HepG2 (cell line): Measurements from ENCODE around the gene IL1RAP. TPM values are rescaled to one million over a fixed set of nuclear protein-coding genes. Genes with fewer than 3 reads are reported as not detected.

Experiments used
- ATAC-seq: fragments of 200-7000 bp; cut with Tn5 transposase; 3 replicates; pipeline ENCODE4 v1.9.1; 2020; ENCODE audit warnings: mild to moderate bottlenecking, moderate library complexity
- BruUV-seq: library from RNA; stranded (reverse); fragments of 400-500 nt; replicated peaks from 2 replicates; lab custom pipeline; 2021; lab: Mats Ljungman, UMichigan
- CTCF ChIA-PET: fragments of 300-600 bp; formaldehyde crosslinking; extraction: SDS; loops from one replicate; lab custom pipeline; 2021; ENCODE audit warnings: low total read pairs, inconsistent platforms, low intra/inter-chr PET ratio; lab: Yijun Ruan, JAX
- POLR2A ChIA-PET: fragments of 350-600 bp; sonication (Branson Sonifier 250); formaldehyde crosslinking; loops from one replicate; lab custom pipeline; 2020; ENCODE audit warnings: antibody characterized with exemption, inconsistent platforms; lab: Yijun Ruan, JAX
- DNase-seq: peaks from one replicate; pipeline ENCODE4 v3.0.0-alpha.2; 2015; ENCODE audit warnings: low spot score
- FAIRE-seq: peaks from 3 replicates; lab custom pipeline; 2011; peaks lifted over from hg19 to GRCh38; lab: Jason Lieb, UNC
- H2AFZ ChIP-seq: one replicate; pipeline ENCODE4 v1.6.1; 2011; ENCODE audit warnings: low read length, inconsistent platforms
- H3K27ac ChIP-seq: fragments of 300-600 bp; 3 replicates; pipeline ENCODE4 v1.8.0; 2011; ENCODE audit warnings: mixed run types, mild to moderate bottlenecking, mixed read lengths, low read length, inconsistent platforms; ENCODE audit not compliant: insufficient read depth; ENCODE audit errors: extremely low read length
- H3K27me3 ChIP-seq, 2 experiments: fragments of 200-600 bp in 1 of 2; 2 replicates in 1 of 2; 3 replicates in 1 of 2; pipeline versions ENCODE4 v1.6.0 to v1.8.0; 2011; ENCODE audit warnings: low read length in 2 of 2, mild to moderate bottlenecking in 2 of 2, moderate library complexity in 2 of 2, inconsistent platforms in 1 of 2; ENCODE audit not compliant: insufficient read depth in 2 of 2, control insufficient read depth in 1 of 2
- H3K36me3 ChIP-seq, 2 experiments: fragments of 200-600 bp in 1 of 2; replicated peaks in 1 of 2; 2 replicates in 1 of 2; 3 replicates in 1 of 2; pipeline versions ENCODE4 v1.5.1 to v1.8.0; 2011; ENCODE audit warnings: low read length in 2 of 2, inconsistent platforms in 1 of 2; ENCODE audit not compliant: insufficient read depth in 2 of 2, control insufficient read depth in 1 of 2
- H3K4me1 ChIP-seq: 2 replicates; pipeline ENCODE4 v1.5.1; 2012; ENCODE audit warnings: low read length, inconsistent platforms; ENCODE audit not compliant: insufficient read depth
- H3K4me2 ChIP-seq: 2 replicates; pipeline ENCODE4 v1.6.0; 2011; ENCODE audit warnings: low read depth, low read length, inconsistent platforms
- H3K4me3 ChIP-seq, 3 experiments: fragments of 200-600 bp in 1 of 3; sonication (generic), shearing (Covaris generic) in 1 of 3; replicated peaks in 1 of 3; 2 replicates each; pipeline ENCODE4 v1.5.1; 2011 to 2016; ENCODE audit warnings: low read length in 3 of 3, inconsistent platforms in 2 of 3, low read depth in 2 of 3, mild to moderate bottlenecking in 2 of 3, control low read depth in 1 of 3, mixed read lengths in 1 of 3; ENCODE audit not compliant: insufficient read depth in 1 of 3
- H3K79me2 ChIP-seq: one replicate; pipeline ENCODE4 v1.6.1; 2011; ENCODE audit warnings: low read length, inconsistent platforms; ENCODE audit not compliant: insufficient read depth
- H3K9ac ChIP-seq: 2 replicates; pipeline ENCODE4 v1.6.0; 2011; ENCODE audit warnings: mild to moderate bottlenecking, low read depth, low read length, inconsistent platforms; ENCODE audit not compliant: insufficient read depth
- H3K9me3 ChIP-seq: 2 replicates; pipeline ENCODE4 v1.5.1; 2012; ENCODE audit warnings: mild to moderate bottlenecking, low read length
- H4K20me1 ChIP-seq: 2 replicates; pipeline ENCODE4 v1.6.0; 2011; ENCODE audit warnings: inconsistent platforms, mild to moderate bottlenecking, low read length, moderate library complexity; ENCODE audit not compliant: insufficient read depth
- ASH2L ChIP-seq: fragments of 300-600, 200-600 bp; sonication (generic); IDR thresholded peaks from 2 replicates; pipeline ENCODE4 v1.7.0; 2017; ENCODE audit warnings: low read depth, mild to moderate bottlenecking, moderate library complexity, mixed read lengths, low read length; ENCODE audit not compliant: insufficient read length
- ATF6 ChIP-seq: sonication (generic); formaldehyde crosslinking; conservative IDR thresholded peaks from 2 replicates; pipeline ENCODE4 v1.4.0; 2020; ENCODE audit warnings: missing genetic modification reagents
- BCLAF1 ChIP-seq: fragments of 450-650 bp; IDR thresholded peaks from 2 replicates; pipeline ENCODE4 v1.6.1; 2017; ENCODE audit warnings: mild to moderate bottlenecking
- CBX2 ChIP-seq, 2 experiments: fragments of 200-600 bp in 1 of 2; sonication (generic); formaldehyde crosslinking in 1 of 2; IDR thresholded peaks; 2 replicates each; pipeline versions ENCODE4 v1.7.0 to v1.8.1; 2018 to 2022; ENCODE audit warnings: low read depth in 2 of 2, low read length in 1 of 2, mild to moderate bottlenecking in 1 of 2, missing genetic modification reagents in 1 of 2
- DPF2 ChIP-seq: sonication (generic); formaldehyde crosslinking; IDR thresholded peaks from 2 replicates; pipeline ENCODE4 v1.4.0; 2020; ENCODE audit warnings: mild to moderate bottlenecking, low read depth, missing genetic modification reagents, borderline replicate concordance
- KDM4B ChIP-seq: sonication (generic); formaldehyde crosslinking; IDR thresholded peaks from 2 replicates; pipeline ENCODE4 v1.4.0; 2020; ENCODE audit warnings: missing genetic modification reagents
- KLF16 ChIP-seq, 2 experiments: sonication (generic) in 1 of 2; formaldehyde crosslinking in 1 of 2; IDR thresholded peaks; 2 replicates each; pipeline versions ENCODE4 v1.6.1 to v1.8.0; 2016 to 2023; ENCODE audit warnings: missing genetic modification reagents in 2 of 2, missing compliant biosample characterization in 1 of 2
- MAF1 ChIP-seq: sonication (generic); formaldehyde crosslinking; IDR thresholded peaks from 2 replicates; pipeline ENCODE4 v1.5.0; 2020; ENCODE audit warnings: missing genetic modification reagents, borderline replicate concordance
- MXD1 ChIP-seq: sonication (generic); formaldehyde crosslinking; IDR thresholded peaks from 2 replicates; pipeline ENCODE4 v1.4.0; 2020; ENCODE audit warnings: mild to moderate bottlenecking, missing genetic modification reagents
- NBN ChIP-seq: fragments of 450-650 bp; conservative IDR thresholded peaks from 2 replicates; pipeline ENCODE4 v1.6.1; 2017
- NCOR1 ChIP-seq: fragments of 200-600 bp; sonication (generic); IDR thresholded peaks from 2 replicates; pipeline ENCODE4 v1.7.0; 2017; ENCODE audit warnings: antibody characterized with exemption, low read length, borderline replicate concordance
- NFE2L2 ChIP-seq: fragments of 150-350 bp; IDR thresholded peaks from 2 replicates; pipeline ENCODE4 v1.6.1; 2014; ENCODE audit warnings: low read length
- NR2F1 ChIP-seq, 2 experiments: fragments of 450-650 bp in 1 of 2; formaldehyde crosslinking in 1 of 2; IDR thresholded peaks; 2 replicates each; pipeline versions ENCODE4 v1.5.0 to v1.6.1; 2016 to 2020; ENCODE audit warnings: mild to moderate bottlenecking in 1 of 2, missing compliant biosample characterization in 1 of 2, missing genetic modification reagents in 1 of 2, moderate library complexity in 1 of 2
- NR2F2 ChIP-seq: IDR thresholded peaks from 2 replicates; pipeline ENCODE4 v1.6.1; 2012; ENCODE audit warnings: low read depth, inconsistent platforms, borderline replicate concordance
- SMAD1 ChIP-seq: sonication (generic); formaldehyde crosslinking; IDR thresholded peaks from 2 replicates; pipeline ENCODE4 v1.4.0; 2020; ENCODE audit warnings: missing genetic modification reagents, low read depth, mild to moderate bottlenecking, borderline replicate concordance
- ZMYM2 ChIP-seq: sonication (generic); formaldehyde crosslinking; IDR thresholded peaks from 2 replicates; pipeline ENCODE4 v1.8.0; 2022; ENCODE audit warnings: mild to moderate bottlenecking, missing genetic modification reagents
- ZNF629 ChIP-seq: sonication (generic); formaldehyde crosslinking; conservative IDR thresholded peaks from 2 replicates; pipeline ENCODE4 v1.5.0; 2020; ENCODE audit warnings: missing genetic modification reagents
- ZNF776 ChIP-seq: sonication (generic); formaldehyde crosslinking; IDR thresholded peaks from 2 replicates; pipeline ENCODE4 v1.4.0; 2020; ENCODE audit warnings: mild to moderate bottlenecking, missing genetic modification reagents
- WGBS: methylation state at CpG from one replicate; pipeline ENCODE4 v1.1.6; 2017; ENCODE audit warnings: low lambda C conversion rate; 5-methylcytosine and 5-hydroxymethylcytosine counted together
- in situ Hi-C: cut with HindIII; loops from 2 replicates; pipeline ENCODE4 v1.10.0; 2017; ENCODE audit warnings: low pct_unique_long_range_greater_than_20kb; ENCODE audit not compliant: extremely low pct_ligation_motif_present
- intact Hi-C: fragments of 100-400 bp; cut with micrococcal nuclease; formaldehyde crosslinking; loops from one replicate; pipeline ENCODE4 v1.10.0; 2022; ENCODE audit not compliant: unreplicated experiment
- polyA plus RNA-seq, 8 experiments: library from polyadenylated mRNA; depleted of rRNA in 3 of 8; stranded (reverse) in 7 of 8; unstranded in 1 of 8; fragments of >200 nt; fragmentation: Illumina TruSeq in 4 of 8; extraction: Trizol in 4 of 8; gene quantifications; 2 replicates each; pipeline versions ENCODE4 v1.2.1 to v1.2.3, GENCODE V29; 2011 to 2016; ENCODE audit warnings: low read depth in 4 of 8, missing spikeins in 1 of 8, mixed read lengths in 1 of 8; ENCODE audit not compliant: insufficient read depth in 1 of 8
- total RNA-seq, 5 experiments: library from RNA; depleted of rRNA; stranded (reverse); fragments of >200 nt; fragmentation: Illumina TruSeq; extraction: Trizol; gene quantifications; 2 replicates each; pipeline ENCODE4 v1.2.3, GENCODE V29; 2016; ENCODE audit warnings: low read depth in 1 of 5

The IL1RAP gene
- total and polyA plus RNA-seq, 2 of the 13 experiments (the other 11 are each of a cell fraction or from before 2014, with no cell fraction given): 18.3 to 54.9 TPM

- TF ChIP-seq ZNF776: no peak
- no peak for TF ChIP-seq MAF1
- TF ChIP-seq SMAD1 (CRISPR knock-in tag): no peak
- no peak for TF ChIP-seq NR2F1 (CRISPR knock-in tag; IDR thresholded peaks at IDR 0.05)
- no peak for TF ChIP-seq ATF6 (CRISPR knock-in tag)
- no peak for TF ChIP-seq DPF2
- TF ChIP-seq KDM4B (CRISPR knock-in tag): no peak
- TF ChIP-seq CBX2 (IDR thresholded peaks at IDR 0.05; ENCODE audit: low read depth, low read length): no peak
- no peak for TF ChIP-seq CBX2 (CRISPR knock-in tag; IDR thresholded peaks at IDR 0.05; ENCODE audit: low read depth)
- TF ChIP-seq NR2F2: no peak
- TF ChIP-seq NFE2L2: no peak
- no peak for TF ChIP-seq KLF16 (CRISPR knock-in tag; IDR thresholded peaks at IDR 0.05)
- TF ChIP-seq NBN: no peak
- no peak for TF ChIP-seq MXD1 (CRISPR knock-in tag)
- no peak for TF ChIP-seq NCOR1
- no peak for TF ChIP-seq ZMYM2 (CRISPR knock-in tag)
- no peak for TF ChIP-seq ZNF629 (CRISPR knock-in tag)
- TF ChIP-seq ASH2L: no peak
- TF ChIP-seq BCLAF1: no peak
- TF ChIP-seq, all 625 proteins: peak for 0
- in situ Hi-C loops: no loop called here
- intact Hi-C loops: loop anchor here (5.0 kb wide), 1 partner anchor 51 kb away; no protein-coding TSS in a partner anchor
- CTCF ChIA-PET: no interaction called here
- H3K4me3 ChIP-seq: no peak overlapping the region
- H3K9ac ChIP-seq: peak overlapping the region; percentile 35
- no peak overlapping the region for H3K4me2 ChIP-seq
- no peak for FAIRE-seq
- no peak for ATAC-seq
- POLR2A ChIA-PET: interaction anchor here (0.9 kb wide), 1 partner anchor 52 kb away, joined by 3 read pairs; no protein-coding TSS in a partner anchor
- H2AFZ ChIP-seq: no peak overlapping the region
- H4K20me1 ChIP-seq: no peaks in the 10 kb centered on the region
- BruUV-seq: no TSS peak
- H3K4me1 ChIP-seq: peaks cover 74% of the 10 kb centered on the region
- DNase-seq: peak; percentile 4
- H3K36me3 ChIP-seq: peaks cover under 1 to 13% of the 10 kb centered on the region in 2 experiments; a peak in 3 of 5 replicates
- 90% methylated on average over 8 of the region's 8 CpGs for WGBS
- no peaks in the 10 kb centered on the region for H3K79me2 ChIP-seq
- no peaks in the 10 kb centered on the region for H3K9me3 ChIP-seq
- peak overlapping the region; percentile 75 for H3K27ac ChIP-seq
- no peaks in the 10 kb centered on the region for H3K27me3 ChIP-seq
These were observed 104.6 kb downstream of the IL1RAP start for GRCh38 chr3:190618330-190619030.
